GM23248 (cell line): ENCODE data around the gene SOX21. TPM values are rescaled to one million over a fixed set of nuclear protein-coding genes. Genes with fewer than 3 reads are reported as not detected.
A peak's percentile ranks its signal among the peaks of the same experiment; 100 is the strongest.

Experiments
- DNase-seq: peaks from one replicate; pipeline ENCODE4 v3.0.0-alpha.2; 2015
- H2AFZ ChIP-seq: fragments of 200-600 bp; sonication (generic); 2 replicates; pipeline ENCODE4 v1.6.1; 2016; ENCODE audit warnings: antibody characterized with exemption
- H3F3A ChIP-seq: fragments of 200-600 bp; sonication (generic); 2 replicates; pipeline ENCODE4 v1.6.1; 2016; ENCODE audit warnings: mild to moderate bottlenecking, antibody characterized with exemption, mixed run types; ENCODE audit not compliant: insufficient read depth
- H3K27ac ChIP-seq: fragments of 200-600 bp; sonication (generic); 2 replicates; pipeline ENCODE4 v1.5.1; 2016; ENCODE audit warnings: mild to moderate bottlenecking
- H3K27me3 ChIP-seq: fragments of 200-600 bp; sonication (generic); replicated peaks from 2 replicates; pipeline ENCODE4 v1.6.1; 2016; ENCODE audit warnings: mild to moderate bottlenecking; ENCODE audit not compliant: insufficient read depth
- H3K36me3 ChIP-seq: fragments of 200-600 bp; sonication (generic); 2 replicates; pipeline ENCODE4 v1.6.1; 2016; ENCODE audit warnings: low read depth, mild to moderate bottlenecking
- H3K4me1 ChIP-seq: fragments of 200-600 bp; sonication (generic); 2 replicates; pipeline ENCODE4 v1.6.1; 2016; ENCODE audit warnings: mild to moderate bottlenecking; ENCODE audit not compliant: insufficient read depth
- H3K4me2 ChIP-seq: fragments of 200-600 bp; sonication (generic); one replicate; pipeline ENCODE4 v1.6.1; 2016; ENCODE audit warnings: mild to moderate bottlenecking; ENCODE audit not compliant: unreplicated experiment
- H3K4me3 ChIP-seq: fragments of 200-600 bp; sonication (generic); 2 replicates; pipeline ENCODE4 v1.5.1; 2016; ENCODE audit warnings: mild to moderate bottlenecking
- H3K79me2 ChIP-seq: fragments of 200-600 bp; sonication (generic); 2 replicates; pipeline ENCODE4 v1.6.1; 2016; ENCODE audit warnings: mild to moderate bottlenecking; ENCODE audit not compliant: insufficient read depth
- H3K9ac ChIP-seq: fragments of 200-600 bp; sonication (generic); 2 replicates; pipeline ENCODE4 v1.6.1; 2016; ENCODE audit warnings: mild to moderate bottlenecking
- H3K9me2 ChIP-seq: fragments of 200-600 bp; sonication (generic); 2 replicates; pipeline ENCODE4 v1.6.1; 2016; ENCODE audit warnings: mixed run types, mild to moderate bottlenecking, moderate library complexity; ENCODE audit not compliant: insufficient read depth
- H3K9me3 ChIP-seq: fragments of 200-600 bp; sonication (generic); one replicate; pipeline ENCODE4 v1.6.1; 2017; ENCODE audit warnings: low read depth
- H4K20me1 ChIP-seq: fragments of 200-600 bp; sonication (generic); 2 replicates; pipeline ENCODE4 v1.6.0; 2016; ENCODE audit not compliant: insufficient read depth
- EZH2 ChIP-seq: fragments of 200-600 bp; sonication (generic); IDR thresholded peaks from 2 replicates; pipeline ENCODE4 v1.6.1; 2018; ENCODE audit warnings: antibody characterized with exemption, mild to moderate bottlenecking; ENCODE audit not compliant: insufficient read depth, poor library complexity, severe bottlenecking
- EZH2phosphoT487 ChIP-seq: fragments of 200-600 bp; sonication (generic); IDR thresholded peaks from 2 replicates; pipeline ENCODE4 v1.6.1; 2018; ENCODE audit warnings: antibody characterized with exemption, moderate library complexity, mild to moderate bottlenecking, low read depth; ENCODE audit not compliant: insufficient read depth
- WGBS, 2 experiments: methylation state at CpG; one replicate each; pipeline ENCODE4 v1.1.6; 2015 to 2017; ENCODE audit warnings: low lambda C conversion rate in 2 of 2, low coverage in 1 of 2; ENCODE audit errors: missing lambda C conversion rate in 2 of 2; 5-methylcytosine and 5-hydroxymethylcytosine counted together
- in situ Hi-C: fragments of 300-500 bp; cut with MboI; formaldehyde crosslinking; loops from 2 replicates; pipeline ENCODE4 v1.15.0; 2020
- polyA plus RNA-seq: library from polyadenylated mRNA; unstranded; fragments of >200 nt; fragmentation: Nextera tagmentation; extraction: Ambion mirVana; gene quantifications from 2 replicates; pipeline ENCODE4 v1.2.1, GENCODE V29; 2016
- total RNA-seq: library from RNA; depleted of rRNA; stranded (reverse); fragments of >200 nt; shearing (Covaris generic); gene quantifications from 2 replicates; pipeline ENCODE4 v1.2.3, GENCODE V29; 2014

The SOX21 gene
- total and polyA plus RNA-seq, 2 experiments from 2014 or later, result not detected

DNA sequence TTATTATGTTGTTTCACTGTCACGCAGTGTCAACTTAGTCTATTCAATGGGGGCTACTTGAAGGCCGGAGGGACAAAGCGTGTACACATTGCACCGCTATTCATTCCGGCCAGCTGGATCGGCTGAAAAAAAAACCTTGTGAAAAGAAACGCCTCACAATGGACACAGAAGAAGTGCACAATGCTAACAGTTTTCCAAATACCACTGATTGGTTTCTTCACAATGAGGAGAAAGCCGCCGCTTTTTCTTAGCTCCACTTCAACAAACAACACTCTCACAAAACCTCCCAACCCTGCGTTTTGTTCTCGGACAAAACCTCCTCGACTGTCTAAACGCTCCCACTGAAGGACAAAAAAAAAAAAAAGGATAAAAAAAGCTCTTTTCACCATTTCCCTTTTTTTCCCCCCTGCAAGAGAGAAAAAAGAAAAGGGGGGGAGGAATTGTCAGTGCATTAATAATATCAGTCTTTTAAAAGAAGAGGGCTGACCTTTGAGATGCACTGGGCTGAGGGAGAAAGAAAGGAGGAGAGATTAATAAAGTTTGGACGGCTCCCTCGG, 5.4 kb downstream of the SOX21 start:
- Histone ChIP-seq H2AFZ (no peak overlapping the region), H3K9me2 (no peaks in the 10 kb centered on the region), H4K20me1 (no peaks in the 10 kb centered on the region), H3K9ac (no peak overlapping the region), H3K4me3 (no peak overlapping the region), H3F3A (no peaks in the 10 kb centered on the region), H3K9me3 (no peaks in the 10 kb centered on the region), H3K27ac (no peak overlapping the region), H3K36me3 (no peaks in the 10 kb centered on the region), H3K27me3 (peaks cover 89% of the 10 kb centered on the region), H3K4me1 (no peaks in the 10 kb centered on the region), H3K79me2 (no peaks in the 10 kb centered on the region), H3K4me2 (no peak overlapping the region)
- 12 to 14% methylated on average over 14 to 15 of the region's 15 CpGs for WGBS, 2 experiments
- in situ Hi-C loops, result no loop called here
- TF ChIP-seq EZH2phosphoT487 (no peak), EZH2 (peak; percentile 63)
- no peak for DNase-seq

DNA sequence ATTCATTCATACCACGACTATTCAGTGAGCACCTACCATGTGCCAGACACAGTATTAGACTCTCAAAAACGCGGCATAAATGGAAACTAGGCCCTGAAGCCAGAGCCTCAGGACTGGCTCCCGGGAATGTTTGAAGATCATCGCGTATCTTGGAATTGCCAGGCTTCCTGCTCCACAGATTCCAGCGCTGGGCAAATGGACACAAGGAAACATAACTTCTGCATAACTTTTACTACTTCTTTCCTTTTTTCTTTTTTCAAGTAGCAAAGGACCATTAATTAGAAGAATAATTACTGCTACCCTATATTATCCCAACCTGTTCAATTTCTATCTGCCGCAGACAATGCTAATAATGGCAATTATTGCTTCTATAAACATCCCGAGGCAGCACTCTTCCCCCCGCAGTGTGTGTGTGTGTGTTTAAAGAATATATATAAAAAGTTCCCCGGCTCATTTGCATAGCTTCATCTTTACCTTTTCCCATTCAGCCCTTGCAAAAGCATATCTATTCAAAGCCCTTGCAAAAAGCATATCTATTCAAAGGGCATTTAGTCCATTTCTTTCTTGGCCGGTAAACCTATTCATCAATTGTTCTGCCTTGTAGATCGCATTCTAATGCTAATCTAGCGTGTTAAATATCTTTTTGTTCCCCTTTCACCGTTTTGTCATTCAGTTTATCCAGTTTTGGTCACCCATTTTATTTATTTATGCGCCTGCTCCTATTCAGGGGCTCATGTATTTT, 6.1 kb downstream of the SOX21 start:
- no peak overlapping the region for H3K27ac ChIP-seq
- H3K4me1 ChIP-seq, result no peaks in the 10 kb centered on the region
- peak; percentile 68 for TF ChIP-seq EZH2
- TF ChIP-seq EZH2phosphoT487, result no peak
- no peak overlapping the region for H2AFZ ChIP-seq
- H3K36me3 ChIP-seq, result no peaks in the 10 kb centered on the region
- H3K4me3 ChIP-seq, result no peak overlapping the region
- 25 to 27% methylated on average over 16 of the region's 16 CpGs for WGBS, 2 experiments
- H3K9me3 ChIP-seq, result no peaks in the 10 kb centered on the region
- H3K4me2 ChIP-seq, result no peak overlapping the region
- H3K27me3 ChIP-seq, result peaks cover 91% of the 10 kb centered on the region
- no peaks in the 10 kb centered on the region for H3F3A ChIP-seq
- H4K20me1 ChIP-seq, result no peaks in the 10 kb centered on the region
- no peaks in the 10 kb centered on the region for H3K79me2 ChIP-seq
- in situ Hi-C loops, result no loop called here
- H3K9me2 ChIP-seq, result no peaks in the 10 kb centered on the region
- no peak for DNase-seq
- H3K9ac ChIP-seq, result no peak overlapping the region

DNA sequence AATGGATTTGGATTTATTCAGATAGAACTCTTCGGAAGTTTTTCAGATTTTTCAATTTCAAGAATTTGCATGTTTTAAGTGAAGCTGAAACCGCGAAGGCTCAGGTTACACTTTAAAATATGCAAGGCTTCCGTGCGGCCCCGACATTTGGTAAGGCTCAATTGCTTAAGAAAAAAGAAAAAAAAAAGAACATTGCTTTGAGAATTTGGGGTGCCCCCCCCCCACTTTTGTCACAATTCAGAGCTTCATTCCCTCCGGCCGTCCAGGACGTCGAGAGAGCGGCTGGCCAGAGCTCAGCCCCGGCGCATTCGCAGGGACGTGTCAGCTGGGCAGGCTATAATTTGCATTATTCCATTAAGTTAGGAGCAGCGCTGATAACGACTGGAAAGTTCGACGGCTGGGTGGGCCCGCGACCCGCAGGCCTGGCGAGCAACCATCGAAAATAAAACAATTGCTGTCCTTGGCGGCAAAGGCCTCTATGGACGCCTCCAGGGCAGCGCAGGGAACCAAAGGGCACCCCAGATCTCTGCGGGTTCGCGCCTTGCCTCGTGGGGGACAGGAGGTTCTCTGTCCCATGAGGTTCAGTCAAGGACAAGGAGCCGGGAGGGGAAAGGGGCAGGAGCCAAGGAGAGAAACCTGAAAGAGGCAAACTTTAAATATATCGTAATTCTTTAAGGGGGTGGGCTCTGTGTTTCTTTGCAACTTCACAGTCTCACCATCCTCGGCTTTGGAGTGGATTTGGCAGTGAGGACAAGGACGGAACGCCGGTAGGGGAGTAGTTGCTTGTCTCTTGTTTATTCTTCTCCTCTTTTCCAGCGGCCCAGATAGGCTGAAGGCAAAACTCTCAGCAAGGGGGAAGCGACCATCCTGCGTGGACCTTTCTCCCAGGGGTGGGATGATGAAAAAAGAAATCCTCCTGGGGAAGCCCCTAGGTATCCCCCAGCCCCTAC, 7.0 kb downstream of the SOX21 start:
- Histone ChIP-seq H3K4me2 (no peak overlapping the region), H3K9ac (no peak overlapping the region), H3K27ac (no peak overlapping the region), H3F3A (no peaks in the 10 kb centered on the region), H3K27me3 (peaks cover 98% of the 10 kb centered on the region), H3K4me3 (no peak overlapping the region), H3K9me2 (no peaks in the 10 kb centered on the region), H4K20me1 (no peaks in the 10 kb centered on the region), H2AFZ (no peak overlapping the region), H3K36me3 (no peaks in the 10 kb centered on the region), H3K79me2 (no peaks in the 10 kb centered on the region), H3K9me3 (no peaks in the 10 kb centered on the region), H3K4me1 (no peaks in the 10 kb centered on the region)
- in situ Hi-C loops, result no loop called here
- 13% methylated on average over 40 of the region's 40 CpGs for WGBS, 2 experiments
- no peak for DNase-seq
- TF ChIP-seq EZH2 (no peak), EZH2phosphoT487 (no peak; the same call in 1 of the 2 replicates)

GRCh38 chr13:94704377-94705080, 7.8 kb downstream of the SOX21 start:
- H3K4me2 ChIP-seq, result no peak overlapping the region
- H3K27me3 ChIP-seq, result peaks cover 98% of the 10 kb centered on the region
- no peak overlapping the region for H3K27ac ChIP-seq
- no peaks in the 10 kb centered on the region for H3K36me3 ChIP-seq
- TF ChIP-seq EZH2phosphoT487, result no peak
- TF ChIP-seq EZH2, result no peak
- no peaks in the 10 kb centered on the region for H4K20me1 ChIP-seq
- no peak overlapping the region for H3K4me3 ChIP-seq
- no peak for DNase-seq
- no peaks in the 10 kb centered on the region for H3K4me1 ChIP-seq
- no peaks in the 10 kb centered on the region for H3K9me3 ChIP-seq
- H3K9ac ChIP-seq, result no peak overlapping the region
- no peak overlapping the region for H2AFZ ChIP-seq
- no peaks in the 10 kb centered on the region for H3K79me2 ChIP-seq
- in situ Hi-C loops, result no loop called here
- no peaks in the 10 kb centered on the region for H3F3A ChIP-seq
- WGBS, 2 experiments, result 16 to 21% methylated on average over 18 to 24 of the region's 24 CpGs
- H3K9me2 ChIP-seq, result no peaks in the 10 kb centered on the region
